ELF-1 (cell line): ENCODE data around the gene DYSF.

Experiments
- DNase-seq: peaks from one replicate; pipeline ENCODE4 v3.0.0-alpha.2; 2016; ENCODE audit warnings: low read depth, low spot score

The DYSF gene

DNA sequence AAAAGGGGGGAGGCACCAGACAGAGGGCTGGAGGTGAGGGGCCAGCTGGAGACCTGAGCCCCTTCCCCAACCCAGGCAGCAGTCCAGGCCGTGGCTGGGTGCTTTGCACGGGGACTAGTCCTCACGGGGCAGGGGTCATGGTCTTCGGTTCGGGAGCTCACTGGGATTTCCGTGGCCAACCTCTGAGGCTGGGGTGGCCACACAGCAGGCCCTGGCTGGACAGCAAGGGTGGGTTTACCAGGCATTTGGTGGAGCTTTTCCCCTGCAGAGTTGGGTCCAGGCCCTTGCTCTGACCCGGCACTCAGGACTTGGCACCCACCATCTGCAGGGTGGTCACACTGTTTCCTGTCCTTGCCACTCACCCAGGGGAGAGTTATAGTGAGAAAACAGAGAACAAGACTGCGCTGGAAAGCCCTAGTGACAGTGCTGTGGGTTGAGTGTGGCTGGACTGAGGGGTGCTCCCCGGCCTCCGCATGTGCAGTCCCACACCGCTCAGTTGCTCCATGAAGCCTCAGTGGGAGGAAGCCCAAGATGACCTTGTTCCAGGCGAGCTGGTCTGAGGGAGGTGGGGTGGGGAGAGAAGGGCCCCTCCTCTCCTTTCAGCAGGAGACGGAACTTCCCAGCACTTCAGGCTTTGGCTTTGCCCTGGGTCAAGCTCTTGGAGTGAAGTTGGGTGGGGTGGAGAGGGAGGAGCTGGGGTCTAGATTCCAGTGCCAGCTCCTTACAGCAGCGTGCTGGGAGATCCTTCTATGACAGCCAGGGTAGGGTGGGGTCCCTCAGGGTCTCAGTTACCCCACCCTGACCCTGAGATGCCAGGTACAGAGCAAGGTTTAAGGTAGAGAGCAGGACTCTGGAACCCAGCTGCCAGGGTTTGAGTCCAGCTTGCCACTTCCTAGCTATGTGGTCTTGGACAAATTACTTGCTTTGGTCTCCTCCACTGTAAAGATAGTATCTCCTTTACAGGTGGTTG lies 219.8 kb downstream of the DYSF start:
- DNase-seq, result no peak

DNA sequence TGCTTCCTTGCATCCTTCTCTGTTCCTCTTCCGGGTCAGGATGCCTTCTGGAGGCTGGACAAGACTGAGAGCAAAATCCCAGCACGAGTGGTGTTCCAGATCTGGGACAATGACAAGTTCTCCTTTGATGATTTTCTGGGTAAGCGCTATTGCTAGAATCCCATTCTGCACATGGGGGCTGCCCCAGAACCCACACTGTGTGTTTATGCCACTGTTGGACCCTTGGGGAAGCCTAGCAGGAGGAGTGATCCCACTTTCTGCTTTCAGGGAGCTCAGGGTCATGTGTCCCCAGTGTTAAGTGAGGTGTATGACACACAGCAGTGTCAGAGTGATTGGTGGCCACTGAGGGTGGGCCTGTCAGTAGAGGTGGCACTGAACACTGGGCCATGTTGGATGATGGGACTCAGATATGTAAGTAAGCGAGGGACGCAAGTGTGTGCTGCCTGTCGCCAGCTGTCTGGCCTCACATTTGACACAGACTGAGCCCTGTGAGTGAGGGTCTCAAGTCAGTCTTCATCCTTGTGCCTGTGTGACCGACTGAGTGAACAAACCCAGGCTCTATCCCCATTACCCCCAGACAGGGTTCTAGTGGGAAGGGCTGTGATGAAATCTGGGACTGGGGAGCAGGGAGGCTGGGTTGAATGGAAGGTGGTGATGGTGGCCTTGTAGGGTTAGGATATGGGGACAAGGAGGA lies 220.9 kb downstream of the DYSF start:
- no peak for DNase-seq

DNA sequence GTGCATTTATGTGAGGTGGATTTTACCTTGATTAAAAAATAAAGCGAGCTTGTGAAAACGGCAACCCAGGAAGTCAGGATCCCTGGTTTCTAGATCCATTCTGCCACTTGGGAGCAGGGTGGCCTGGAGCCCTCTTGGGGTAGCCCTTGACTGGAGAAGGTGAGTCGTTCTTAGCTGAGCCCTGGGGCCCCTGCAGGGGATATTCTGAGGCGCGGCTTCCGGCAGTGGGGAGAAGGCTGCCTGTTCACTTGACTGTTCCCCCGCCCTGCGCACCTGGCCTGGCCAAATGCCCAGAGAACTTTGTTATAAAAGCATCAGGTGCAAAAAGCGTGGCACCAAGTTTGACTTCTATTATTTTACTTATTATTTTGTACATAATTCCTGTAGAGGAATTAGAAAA lies 221.9 kb downstream of the DYSF start:
- DNase-seq, result no peak

DNA sequence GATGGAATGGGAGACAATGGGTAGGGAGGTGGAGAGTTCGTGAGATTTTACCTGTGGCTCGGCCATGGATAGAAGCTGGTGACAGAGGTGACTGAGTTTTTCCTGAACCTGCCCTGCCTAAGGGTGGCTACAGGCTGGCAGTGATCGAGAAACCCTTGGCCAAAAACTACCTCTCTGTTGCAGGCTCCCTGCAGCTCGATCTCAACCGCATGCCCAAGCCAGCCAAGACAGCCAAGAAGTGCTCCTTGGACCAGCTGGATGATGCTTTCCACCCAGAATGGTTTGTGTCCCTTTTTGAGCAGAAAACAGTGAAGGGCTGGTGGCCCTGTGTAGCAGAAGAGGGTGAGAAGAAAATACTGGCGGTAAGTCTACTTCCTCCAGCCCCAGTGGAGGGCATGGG lies 225.5 kb downstream of the DYSF start:
- DNase-seq, result no peak

DNA sequence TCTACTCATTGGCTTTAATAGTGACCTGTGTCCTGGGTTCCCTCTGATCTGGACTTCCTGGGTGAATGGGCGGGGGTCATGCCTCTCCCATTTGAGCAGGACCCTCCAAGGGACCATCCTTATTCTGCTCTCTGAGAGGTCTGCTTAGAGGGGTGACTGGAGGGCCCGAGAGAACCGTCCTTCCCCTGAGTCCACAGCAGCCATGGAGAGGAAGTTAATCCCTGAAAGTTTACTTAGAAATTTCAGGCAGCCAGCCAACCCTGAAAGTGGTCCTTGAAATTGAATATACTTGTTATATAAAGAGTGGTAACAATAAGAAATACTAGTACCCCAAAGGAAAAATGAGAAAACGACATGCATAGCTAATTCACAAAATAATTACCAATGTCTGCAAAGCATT lies 226.1 kb downstream of the DYSF start:
- no peak for DNase-seq

DNA sequence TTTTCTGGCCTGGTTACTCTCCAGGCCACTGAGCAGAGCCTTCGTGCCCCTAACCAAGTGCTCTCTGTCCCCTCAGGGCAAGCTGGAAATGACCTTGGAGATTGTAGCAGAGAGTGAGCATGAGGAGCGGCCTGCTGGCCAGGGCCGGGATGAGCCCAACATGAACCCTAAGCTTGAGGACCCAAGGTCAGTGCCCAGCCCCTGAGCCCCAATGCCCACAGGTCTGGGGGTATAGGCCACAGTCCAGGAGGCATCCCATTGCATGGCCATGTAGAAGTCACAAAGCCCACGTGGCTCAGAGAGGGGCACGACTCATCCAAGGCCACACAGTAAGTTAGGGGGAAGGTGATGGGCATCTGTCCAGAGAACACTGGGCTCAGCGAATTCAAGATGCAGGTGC lies 227.6 kb downstream of the DYSF start:
- DNase-seq, result no peak

DNA sequence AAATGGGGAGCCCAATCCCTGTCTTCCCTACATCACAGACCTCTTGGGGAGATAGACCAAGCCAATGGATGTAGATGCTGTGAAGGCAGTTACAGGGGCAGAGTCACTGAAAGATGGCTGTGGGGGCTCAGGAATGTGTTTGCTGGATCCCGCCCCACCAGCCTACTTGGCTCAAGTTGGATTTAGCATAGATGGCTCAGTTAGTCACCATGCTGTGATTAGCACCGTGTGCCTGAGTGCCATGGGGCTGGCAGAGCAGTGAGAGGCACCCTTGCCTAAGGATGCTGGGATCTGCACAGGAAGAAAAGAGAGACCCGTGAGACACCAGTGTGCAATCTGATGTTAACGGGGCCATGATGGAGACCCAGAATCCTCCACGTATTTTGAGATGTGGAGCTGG lies 228.3 kb downstream of the DYSF start:
- no peak for DNase-seq

DNA sequence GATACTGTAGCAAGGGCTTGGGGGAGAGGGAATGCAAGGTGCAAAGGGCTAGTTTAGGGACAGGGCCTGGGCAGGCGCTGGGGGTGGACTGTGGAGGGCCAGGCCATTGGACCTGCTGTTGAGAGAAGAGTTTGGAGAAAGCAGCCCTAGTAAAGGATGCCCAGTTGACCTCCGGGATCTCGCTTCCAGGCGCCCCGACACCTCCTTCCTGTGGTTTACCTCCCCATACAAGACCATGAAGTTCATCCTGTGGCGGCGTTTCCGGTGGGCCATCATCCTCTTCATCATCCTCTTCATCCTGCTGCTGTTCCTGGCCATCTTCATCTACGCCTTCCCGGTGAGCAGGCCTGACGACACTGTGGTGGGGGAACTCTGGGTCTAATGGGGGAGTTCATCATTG lies 229.0 kb downstream of the DYSF start:
- no peak for DNase-seq

DNA sequence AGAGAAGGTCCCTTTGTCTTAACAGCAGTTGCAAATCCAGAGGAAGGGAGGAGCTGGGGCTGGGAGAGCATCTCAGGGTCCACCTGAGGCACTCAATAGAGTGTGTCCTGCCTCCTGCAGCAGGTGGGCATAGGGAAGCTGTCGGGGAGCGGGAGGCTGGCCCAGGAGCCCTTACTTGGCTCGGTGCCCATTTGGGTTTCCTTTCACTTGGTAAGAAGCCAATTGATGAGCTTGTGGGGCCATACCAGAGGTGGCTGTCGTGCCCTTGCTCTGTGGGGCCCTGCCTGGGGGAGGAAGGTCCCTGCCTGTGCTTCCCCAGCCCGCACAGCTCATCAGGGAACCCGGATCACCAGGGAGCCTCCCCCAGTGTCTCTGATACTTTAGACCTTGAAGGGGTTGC lies 229.7 kb downstream of the DYSF start:
- no peak for DNase-seq

DNA sequence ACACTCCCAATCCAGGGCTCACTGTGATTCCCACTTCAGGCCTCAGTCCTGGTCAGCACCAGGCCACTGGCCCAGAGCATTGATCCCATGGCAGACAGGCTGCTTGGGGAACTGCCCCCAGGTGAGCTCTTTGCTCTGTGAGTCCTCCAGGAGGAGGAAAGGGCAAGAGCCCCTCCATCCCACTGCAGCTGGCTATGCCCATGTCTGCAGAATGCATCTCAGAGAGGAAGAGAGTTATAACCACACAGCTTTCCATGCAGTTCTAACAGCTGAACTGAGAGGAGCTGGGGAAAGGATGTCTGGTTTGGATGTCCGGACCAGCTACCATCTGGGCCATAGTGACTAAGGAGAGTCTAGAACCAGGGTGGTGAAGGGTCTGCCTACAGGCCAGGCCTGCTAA lies 230.3 kb downstream of the DYSF start:
- no peak for DNase-seq

DNA sequence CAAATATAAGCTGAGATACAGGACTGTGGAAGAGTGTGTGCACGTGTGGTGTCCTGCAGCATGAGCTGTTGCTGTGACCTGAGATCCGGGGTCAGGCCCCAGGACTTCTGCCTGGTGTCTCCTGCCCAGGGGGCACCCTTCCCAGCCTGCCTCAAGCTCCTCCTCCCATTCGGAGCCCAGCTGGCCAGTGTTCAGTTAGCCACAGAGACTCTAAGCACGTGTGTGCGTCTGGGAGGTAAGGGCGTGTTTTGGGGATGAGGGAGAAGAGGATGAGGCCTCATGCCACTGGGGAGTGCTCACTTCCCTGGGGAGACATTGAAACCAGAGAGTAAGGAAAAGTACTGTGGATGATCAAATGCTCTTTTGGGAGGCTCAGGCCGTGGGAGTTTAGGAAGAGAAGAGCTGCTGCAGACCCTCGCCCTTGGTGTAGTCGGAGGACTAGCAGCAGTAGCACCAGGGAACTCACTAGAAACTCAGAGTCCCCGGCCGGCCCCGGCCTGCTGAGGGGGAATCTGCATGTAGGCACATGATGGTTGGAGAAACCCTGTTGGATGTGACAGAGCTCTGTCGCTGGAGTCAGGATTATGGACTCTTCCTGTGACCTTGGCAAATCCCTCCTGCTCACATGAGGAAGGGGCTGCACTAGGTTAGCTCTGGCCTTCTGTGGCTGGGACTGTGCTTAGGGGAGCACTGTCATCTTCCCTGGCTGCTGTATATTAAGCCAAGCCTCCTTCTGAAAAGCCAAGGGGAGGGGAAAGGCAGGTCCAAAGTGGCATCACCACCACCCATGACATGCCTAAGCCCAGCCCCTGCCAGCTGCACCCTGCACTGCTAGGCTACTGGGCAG lies 231.1 kb downstream of the DYSF start:
- DNase-seq, result no peak

DNA sequence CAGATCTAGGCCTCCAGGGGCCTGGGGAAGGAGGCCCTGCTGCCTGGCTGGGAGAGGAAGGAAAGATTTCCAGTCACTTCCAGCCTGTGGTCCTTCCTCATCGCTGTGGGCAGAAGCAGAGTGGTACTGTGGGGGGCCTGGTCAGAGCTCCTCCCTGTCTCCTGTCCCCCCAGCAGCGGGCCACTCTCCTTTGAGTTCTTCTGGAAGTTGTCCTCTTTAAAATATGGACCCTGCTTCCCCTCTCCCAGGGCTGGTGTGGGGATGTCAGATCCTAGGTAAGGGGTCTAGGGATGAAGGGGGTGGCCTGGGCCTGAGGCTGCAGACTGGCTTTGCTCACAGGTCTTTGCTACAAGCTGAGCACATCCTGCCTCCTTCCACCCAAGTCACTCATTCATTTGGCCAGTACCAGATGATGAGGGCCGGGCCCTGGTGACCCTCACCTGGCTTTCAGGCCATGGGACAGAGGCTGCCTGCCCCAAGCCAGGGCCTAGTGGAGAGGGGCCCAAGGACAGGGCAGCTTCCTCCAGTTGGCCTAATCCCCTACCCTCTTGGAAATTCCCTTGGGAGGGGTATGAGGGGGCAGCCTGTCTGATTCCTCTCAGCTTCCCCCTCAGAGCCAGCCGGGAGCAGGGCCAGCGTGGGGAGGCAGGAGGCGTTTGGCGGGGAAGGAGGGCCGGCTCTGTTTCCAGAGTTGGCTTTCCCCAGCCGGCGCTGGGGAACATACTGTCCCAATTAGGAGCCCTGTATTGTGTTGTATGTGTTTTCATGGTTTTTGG lies 231.9 kb downstream of the DYSF start:
- DNase-seq, result no peak

DNA sequence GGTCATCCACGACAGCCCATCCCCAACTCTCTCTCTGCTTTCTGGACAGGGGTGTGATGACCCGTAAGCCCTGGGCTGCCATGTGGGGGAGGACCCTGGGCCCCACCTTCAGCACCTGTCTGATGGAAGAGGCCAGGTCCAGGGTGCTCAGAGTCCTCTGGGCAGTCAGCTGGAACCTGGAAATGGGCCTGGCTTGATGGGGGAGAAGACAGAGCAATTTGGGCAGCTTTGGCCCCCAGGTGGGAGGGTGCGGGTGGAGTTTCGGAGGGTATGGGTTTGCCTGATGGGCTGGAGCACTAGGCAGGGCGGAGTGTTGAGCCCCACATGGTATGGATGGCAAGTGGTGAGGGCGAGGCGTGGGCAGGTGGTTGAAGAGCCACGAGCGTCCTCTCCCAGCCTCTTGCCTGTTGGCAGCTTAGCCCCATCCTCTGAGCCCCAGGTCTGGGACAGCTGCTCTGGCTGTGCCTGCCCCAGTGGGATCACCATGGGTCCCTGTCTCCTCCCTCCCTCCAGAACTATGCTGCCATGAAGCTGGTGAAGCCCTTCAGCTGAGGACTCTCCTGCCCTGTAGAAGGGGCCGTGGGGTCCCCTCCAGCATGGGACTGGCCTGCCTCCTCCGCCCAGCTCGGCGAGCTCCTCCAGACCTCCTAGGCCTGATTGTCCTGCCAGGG lies 232.7 kb downstream of the DYSF start:
- DNase-seq, result no peak

DNA sequence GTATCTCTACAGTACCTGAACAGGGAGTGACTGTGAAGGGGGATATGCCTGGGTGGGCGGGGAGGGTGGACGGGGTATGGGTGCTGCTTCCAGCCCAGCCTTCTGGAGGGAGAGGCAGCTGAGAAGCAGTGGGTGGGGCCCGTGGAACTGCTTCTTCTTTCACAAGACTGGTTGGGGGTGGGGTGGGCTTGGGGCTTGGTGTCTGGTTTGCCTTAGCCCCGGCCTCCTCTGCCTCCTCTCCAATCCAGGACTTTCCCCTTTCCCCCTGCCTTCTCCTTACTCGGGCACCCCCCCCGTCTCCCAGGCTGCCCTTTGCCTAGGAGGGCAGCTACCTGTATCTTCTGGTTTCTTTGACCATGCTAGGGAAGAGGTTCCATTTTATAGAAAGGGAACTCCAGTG lies 233.4 kb downstream of the DYSF start:
- no peak for DNase-seq

DNA sequence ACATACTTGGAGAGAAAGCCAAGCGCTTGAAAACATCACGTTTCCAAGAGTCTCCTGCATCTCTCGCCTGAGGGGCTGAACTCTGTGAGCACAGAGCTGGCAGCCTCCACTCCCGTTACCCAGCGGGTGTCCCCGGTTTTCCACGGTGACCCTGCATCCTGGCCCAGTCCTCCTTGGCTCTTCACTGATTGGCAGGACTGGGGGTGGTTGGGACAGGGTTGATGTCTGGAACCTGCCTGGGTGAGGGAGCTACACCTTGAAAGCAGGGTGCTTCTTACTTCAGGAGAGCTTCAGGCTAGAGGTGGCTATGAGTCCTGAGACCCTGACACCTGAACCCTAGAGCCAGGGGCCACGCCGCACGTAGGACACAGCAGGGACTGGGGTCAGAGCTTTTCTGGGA lies 234.1 kb downstream of the DYSF start:
- DNase-seq, result peak; percentile 13

DNA sequence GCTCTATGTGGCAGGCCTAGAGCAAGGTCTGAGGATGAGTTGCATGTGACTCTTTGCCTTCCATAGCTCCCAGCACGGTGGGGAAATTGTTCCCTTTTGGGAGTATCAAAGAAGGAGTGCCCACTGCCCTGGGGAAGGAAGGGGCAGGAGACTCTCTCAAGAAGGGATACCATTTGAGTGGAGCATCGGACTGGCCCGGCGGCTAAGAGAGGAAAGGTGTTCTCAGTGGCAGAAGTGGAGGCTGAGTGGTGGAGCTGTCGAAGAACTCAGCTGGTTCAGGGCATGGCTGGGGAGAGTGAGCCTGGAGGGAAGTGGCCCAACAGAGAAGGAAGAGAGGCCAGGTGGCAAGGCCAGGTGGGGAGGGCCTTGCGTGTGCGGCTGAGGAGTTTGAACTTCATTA lies 235.2 kb downstream of the DYSF start:
- DNase-seq, result no peak

DNA sequence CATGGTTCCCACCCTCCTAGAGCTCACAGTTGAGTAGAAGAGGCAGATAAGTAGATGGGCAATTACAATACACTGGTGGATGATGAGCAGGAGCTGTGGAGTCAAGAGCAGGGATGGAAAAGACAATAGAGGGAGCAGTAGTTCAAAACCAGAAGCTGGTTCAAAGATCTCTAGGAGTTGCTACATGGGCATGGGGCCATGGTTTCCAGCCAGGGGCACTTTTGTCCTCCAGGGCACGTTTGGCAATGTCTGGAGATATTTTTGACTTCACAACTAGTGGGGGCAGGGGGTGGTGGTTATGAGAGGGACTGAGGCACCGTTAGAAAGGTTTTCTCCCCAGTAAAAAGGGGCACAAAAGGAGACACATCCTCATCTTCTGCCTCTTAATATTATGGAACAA lies 236.0 kb downstream of the DYSF start:
- DNase-seq, result no peak

DNA sequence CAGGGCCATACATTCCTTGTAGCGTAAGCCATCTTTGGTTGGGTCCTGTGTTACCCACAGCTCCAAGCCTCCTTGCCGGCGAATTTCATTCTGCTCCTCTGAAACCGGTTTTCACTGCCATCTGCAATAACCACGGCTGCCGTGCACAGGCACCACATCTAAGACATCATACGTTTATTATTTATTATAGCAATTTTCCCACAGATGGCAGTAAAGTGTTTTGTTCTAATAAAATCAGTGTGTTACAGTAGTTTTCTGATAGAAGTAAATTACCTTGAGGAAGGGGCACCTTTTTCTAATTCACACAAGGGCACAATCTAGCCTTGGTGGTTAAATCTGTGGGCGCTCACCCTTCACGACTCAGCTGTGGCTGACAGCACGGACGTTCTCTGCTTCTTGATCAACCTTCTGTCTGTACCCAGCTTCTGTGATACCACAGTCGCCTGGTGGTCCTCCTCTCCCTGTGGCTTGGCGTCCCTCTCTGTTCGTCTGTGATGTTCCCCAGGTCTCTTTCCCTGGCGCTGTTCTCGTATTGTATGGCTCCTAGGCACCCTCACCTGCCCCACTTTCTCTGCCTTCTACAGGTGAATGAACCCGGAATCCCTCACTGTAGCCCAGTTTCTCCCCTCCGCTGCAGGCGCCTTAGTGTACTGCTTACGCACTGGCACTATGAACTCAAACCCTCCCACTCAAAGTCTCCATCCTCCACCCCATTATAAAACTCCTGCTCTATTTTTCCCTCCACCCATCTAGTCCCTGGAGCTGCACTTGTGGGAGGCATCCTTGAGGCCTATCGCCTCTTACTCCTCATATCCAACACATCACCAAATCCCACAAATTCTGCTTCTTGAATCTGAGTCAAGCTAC lies 236.8 kb downstream of the DYSF start:
- DNase-seq, result no peak

DNA sequence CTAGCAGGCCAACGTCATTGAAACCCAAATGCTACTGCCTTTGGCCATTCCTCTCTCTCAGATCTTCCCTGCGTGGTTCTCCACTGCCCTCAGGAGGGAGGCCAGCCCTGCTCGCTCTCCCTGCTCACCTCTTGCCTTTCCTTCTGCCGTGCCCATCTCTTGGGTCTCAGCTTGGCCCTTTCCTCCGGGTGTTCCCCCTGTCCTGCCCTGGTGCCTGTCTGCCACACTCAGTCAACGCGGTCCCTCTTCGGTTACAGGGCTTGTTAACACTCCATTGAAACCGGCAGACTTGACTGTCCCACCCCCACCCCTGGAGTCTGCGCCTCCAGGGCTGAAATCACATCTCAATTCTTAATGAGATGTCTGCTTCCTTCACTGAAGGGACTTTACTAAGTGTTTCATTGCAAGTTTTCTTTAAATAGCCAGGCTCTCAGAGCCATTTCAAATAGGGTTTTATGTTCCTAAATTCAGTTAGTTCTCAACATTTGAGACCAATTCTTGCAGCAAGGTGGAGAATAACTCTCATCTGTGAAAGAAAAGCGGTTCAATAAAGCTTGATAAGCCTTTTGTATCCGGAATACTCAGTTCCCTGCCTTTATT lies 237.6 kb downstream of the DYSF start:
- peak; percentile 52 for DNase-seq
